NCI-H1092 treated with DMSO at 0.1 percent for 48 hours (cell line): ENCODE results near the gene PSMD3.

Experiments used
- DNase-seq: peaks from one replicate; lab custom pipeline; 2025; lab: John Stamatoyannopoulos, UW

PSMD3 gene

GRCh38 chr17:39960524-39961041 is 20.0 kb upstream of the PSMD3 start:
- no peak for DNase-seq

GRCh38 chr17:39962642-39963220 is 17.9 kb upstream of the PSMD3 start, which contains the start of gene GSDMA:
Gene GSDMA (plus strand): TSS chr17:39963004. CDS start chr17:39965688, 2,684 bp downstream.
- no peak for DNase-seq

DNA sequence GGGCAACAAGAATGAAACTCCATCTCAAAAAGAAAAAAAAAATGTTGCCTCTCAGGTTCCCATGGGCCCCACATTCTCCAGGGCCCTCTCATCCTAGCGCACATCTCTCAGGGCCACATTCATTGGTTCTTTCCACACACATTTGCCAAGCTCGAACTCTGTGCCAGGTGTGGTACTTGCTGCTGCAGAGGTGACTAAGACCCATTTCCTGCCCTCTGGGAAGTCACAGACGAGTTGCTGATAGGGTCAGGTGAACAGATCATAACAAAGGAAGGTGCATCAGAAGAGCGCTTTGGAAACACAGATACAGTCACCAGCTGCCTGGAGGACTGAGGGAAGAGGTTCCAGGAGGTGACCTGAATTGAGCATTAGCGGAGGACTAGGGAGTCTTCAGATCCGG is 16.8 kb upstream of the PSMD3 start:
- no peak for DNase-seq

GRCh38 chr17:39965017-39965699 is 15.4 kb upstream of the PSMD3 start:
- DNase-seq, result no peak

DNA sequence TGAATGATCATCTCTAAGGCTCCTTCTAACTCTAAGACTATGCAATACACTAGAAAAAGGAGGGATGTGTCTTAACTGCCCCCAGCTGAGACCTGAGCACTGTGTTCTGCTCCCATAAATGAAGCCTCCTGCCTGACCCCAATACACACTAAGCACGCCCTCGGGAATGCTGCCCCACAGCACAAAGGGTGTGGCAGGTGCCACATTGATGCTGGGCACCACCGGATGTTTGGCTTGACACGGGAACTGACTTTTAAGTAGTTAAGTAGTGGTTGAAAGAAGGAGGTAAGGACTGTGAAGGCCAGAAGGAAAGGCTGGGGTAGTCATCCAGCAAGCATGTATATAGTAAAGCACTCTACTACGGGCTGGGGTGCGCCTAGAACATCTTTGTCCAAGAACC is 13.8 kb upstream of the PSMD3 start:
- DNase-seq, result no peak

DNA sequence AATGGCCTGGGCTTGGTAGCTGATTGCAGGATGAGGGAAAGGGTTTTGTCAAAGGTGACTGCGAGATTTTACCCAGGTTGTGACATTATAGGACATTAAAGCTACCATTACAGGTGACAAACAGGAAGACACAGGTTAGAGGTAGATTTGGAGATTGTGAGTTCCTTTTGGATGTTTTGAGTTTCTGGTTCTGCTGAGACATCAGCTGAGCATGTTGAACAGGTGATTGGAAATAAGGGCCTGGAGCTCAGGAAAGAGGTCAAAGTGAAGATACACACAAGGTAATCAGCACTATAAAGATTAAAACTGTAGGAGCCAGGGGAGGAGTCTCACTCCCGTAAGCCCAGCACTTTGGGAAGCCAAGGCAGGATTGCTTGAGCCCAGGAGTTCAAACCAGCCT is 11.8 kb upstream of the PSMD3 start:
- no peak for DNase-seq

DNA sequence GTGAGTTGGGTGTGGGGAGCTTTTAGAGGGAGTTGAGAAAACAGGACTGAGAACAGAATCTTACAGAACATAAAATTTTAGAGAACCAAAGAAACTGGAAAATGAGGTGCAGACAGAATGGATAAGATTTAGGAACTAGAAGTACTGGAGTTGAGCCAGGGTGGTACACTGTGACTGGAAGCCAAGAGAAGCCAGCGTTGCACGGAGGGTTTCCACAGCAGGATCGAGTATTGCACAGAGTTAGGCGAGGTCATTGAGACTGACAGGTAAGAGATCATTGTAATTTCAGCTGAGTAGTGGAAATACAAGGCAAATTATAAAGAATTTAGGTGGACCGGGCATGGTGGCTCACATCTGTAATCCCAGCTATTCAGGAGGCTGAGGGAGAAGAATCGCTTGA is 11.2 kb upstream of the PSMD3 start:
- no peak for DNase-seq

- DNase-seq, result no peak
Measured at GRCh38 chr17:39970157-39970692, 10.4 kb upstream of the PSMD3 start.

DNA sequence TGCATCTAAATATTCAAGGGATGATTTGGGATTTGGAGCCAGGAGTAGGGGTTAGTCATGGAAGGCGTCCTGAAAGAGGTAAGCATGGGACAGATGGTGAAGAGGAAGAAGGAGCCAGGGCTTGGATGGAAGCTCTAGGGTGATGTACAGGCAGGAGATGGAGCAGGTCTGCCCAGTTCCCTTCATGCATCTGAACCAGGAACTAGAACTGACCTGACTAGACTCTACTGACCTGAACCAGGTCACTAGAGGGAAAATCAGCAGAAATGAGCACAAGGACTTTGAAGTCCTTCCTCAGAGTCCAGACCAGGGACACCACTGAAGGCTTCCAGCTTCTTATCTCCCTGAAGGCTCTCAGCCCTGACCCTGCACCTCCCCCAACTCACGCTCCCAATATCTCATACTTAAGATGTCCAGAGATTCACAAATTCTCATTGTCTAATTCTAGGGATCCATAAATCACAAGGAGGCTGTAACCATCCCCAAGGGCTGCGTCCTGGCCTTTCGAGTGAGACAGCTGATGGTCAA is 9.5 kb upstream of the PSMD3 start:
- DNase-seq, result no peak

DNA sequence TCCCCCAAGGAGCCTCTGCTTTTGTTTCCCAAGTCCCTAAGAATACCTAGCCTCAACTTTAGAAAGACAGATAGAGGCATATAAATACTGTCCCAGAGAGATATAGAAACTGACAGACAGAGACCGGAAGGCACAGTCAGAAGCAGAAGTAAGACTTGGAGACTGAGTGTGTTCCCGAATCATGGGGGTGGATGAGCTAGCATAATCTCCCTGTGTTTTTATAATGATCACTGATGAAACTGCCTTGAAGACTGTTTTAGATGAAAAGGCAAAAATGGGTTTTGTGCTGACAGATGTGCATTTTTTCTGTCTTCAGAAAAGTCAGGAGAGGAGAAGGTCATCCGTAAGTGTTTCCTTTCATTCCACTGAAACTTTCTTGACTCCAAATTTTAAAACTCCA is 8.3 kb upstream of the PSMD3 start:
- no peak for DNase-seq

DNA sequence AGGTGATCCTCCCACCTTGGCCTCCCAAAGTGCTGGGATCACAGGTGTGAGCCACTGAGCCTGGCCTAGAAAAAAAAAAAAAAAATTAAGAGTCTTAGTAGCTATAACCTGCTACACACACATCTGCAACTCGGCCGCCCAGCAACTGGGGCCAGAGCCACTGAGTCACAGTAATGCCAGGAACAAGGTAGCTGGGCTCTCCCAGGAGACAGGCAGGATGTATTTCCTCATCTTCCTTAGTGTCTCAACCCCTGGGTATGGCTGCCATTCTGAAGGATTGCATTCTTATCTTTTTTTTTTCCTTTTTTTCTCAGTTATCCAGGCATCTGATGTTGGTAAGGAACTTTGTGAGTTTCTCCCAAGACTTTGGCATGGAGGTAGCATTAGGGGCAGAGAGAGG is 7.1 kb upstream of the PSMD3 start:
- DNase-seq, result no peak

DNA sequence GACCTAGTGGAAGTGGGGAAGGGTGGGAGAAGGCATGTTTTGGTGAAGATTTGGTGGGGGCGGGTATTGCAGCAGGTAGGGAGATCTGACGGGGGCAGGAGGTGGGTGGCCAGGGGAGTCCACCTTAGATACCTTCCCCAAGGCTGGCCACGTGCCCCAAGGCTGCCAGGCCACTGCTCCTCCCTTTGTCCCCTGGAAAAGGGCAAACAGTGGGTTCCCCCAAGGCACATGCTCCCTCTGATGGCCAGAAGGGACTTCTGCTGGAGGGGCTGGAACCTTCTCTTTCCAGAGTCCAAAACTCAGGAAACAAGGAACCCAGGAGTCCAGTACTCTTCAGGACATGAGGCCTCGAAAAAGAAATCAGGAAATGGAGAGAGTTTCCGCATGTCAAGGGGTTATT is 6.2 kb upstream of the PSMD3 start:
- DNase-seq, result no peak

DNA sequence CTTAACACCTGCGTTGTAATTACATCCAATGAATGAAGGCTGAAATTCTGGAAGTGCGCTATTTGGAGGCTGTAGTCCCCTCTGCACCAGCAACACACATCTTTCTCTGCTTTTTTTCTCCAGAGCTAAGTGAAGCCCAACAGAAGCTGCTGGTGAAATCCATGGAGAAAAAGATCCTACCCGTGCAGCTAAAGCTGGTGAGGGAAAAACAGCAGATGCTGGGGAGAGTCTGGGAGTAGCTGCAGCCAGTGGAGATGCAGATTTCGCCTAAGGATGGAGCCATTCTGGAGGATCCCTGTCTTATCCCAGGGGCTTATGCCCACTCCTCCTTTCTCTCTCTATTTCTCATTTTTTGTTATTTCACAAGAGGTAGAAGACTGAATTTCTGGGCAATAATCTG is 4.8 kb upstream of the PSMD3 start:
- DNase-seq, result no peak

- DNase-seq, result no peak
Measured at GRCh38 chr17:39979016-39979670, 1.5 kb upstream of the PSMD3 start.

DNA sequence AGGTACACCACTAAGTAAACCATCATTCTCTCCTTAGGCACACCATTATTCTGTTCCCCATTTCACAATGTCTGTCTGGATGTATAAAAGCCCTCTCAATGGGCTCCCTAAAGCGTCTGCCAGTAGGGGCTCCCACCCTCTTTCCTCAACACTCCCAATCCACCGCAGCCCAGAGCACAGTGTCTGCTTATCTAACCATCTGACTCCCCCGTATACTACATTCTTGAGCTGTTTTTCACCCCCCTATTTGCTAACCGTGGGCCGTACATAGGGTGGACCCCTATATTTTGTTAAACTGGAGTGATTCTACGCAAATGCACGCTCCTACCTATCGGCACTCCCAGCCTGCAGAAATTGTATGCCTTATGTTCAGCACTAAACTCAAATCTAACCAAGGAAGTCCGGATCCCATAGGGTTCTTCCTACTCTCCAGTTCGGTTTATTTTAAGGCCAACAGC is 685 bp upstream of the PSMD3 start:
- DNase-seq, result peak; percentile 60

- DNase-seq, result no peak
Measured at GRCh38 chr17:39981207-39981741, 667 bp downstream of the PSMD3 start.

- no peak for DNase-seq
Measured at GRCh38 chr17:39981766-39982375, 1.3 kb downstream of the PSMD3 start.

- DNase-seq, result no peak
Measured at GRCh38 chr17:39988206-39988810, 7.7 kb downstream of the PSMD3 start.

- no peak for DNase-seq
Measured at GRCh38 chr17:39994448-39994847, 13.8 kb downstream of the PSMD3 start.

GRCh38 chr17:39995438-39995837 is 14.8 kb downstream of the PSMD3 start:
- DNase-seq, result no peak

DNA sequence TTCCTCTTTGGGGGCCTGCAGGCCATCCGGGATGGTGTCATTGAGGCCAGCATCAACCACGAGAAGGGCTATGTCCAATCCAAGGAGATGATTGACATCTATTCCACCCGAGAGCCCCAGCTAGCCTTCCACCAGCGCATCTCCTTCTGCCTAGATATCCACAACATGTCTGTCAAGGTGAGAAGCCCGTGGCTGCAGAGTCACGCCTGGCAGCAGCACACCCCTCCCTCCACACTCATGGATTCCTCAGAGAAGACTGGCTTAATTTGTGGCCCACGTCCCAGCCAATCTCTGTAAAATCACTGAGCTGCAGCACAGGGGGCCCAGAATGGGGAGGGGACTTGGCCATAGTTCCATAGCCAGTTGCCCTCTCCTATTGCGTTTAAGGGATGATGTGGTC is 15.6 kb downstream of the PSMD3 start:
- no peak for DNase-seq

DNA sequence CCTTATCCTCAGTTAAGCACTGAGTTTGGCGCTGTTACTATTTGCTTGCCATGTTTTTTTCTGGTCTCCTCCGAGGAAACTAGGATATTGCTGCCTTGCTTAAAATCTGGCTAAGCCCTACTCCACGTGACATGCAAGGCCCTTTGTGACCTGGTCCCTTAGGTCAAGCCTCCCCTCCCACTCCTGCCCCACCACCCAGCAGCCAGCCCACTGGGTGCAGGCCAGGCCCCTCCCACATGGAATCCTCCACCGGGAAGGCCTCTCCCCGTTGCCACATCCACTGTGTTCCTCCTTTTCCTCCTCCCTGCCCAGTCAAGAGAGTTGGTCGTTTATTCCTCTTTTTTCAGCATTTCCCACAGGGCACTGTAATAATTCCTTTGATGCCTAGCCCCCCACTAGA is 16.2 kb downstream of the PSMD3 start:
- no peak for DNase-seq
